Activated gamma-delta T cell (primary cell): ENCODE measurements around the gene WASHC2A.
"Not testable (repeated sequence)": the region's sequence is repeated elsewhere in the genome, so short reads cannot be mapped to it uniquely, and the experiment has no call there.

Source experiments
- DNase-seq: peaks from one replicate; lab custom pipeline; 2025; lab: John Stamatoyannopoulos, UW

The WASHC2A gene

GRCh38 chr10:50059946-50060345 is 7.8 kb upstream of the WASHC2A start:
- not testable (repeated sequence) for DNase-seq

GRCh38 chr10:50061548-50061947 is 6.2 kb upstream of the WASHC2A start:
- not testable (repeated sequence) for DNase-seq

- DNase-seq = no peak
Observed at GRCh38 chr10:50063100-50063499, 4.7 kb upstream of the WASHC2A start.

- not testable (repeated sequence) for DNase-seq
Observed at GRCh38 chr10:50068352-50068659, 552 bp downstream of the WASHC2A start.

- not testable (repeated sequence) for DNase-seq
Observed at GRCh38 chr10:50075139-50075538, 7.4 kb downstream of the WASHC2A start.

GRCh38 chr10:50075544-50075943 is 7.8 kb downstream of the WASHC2A start:
- DNase-seq = not testable (repeated sequence)

GRCh38 chr10:50091304-50091703 is 23.6 kb downstream of the WASHC2A start:
- not testable (repeated sequence) for DNase-seq

GRCh38 chr10:50092928-50093327 is 25.2 kb downstream of the WASHC2A start:
- DNase-seq = not testable (repeated sequence)

- DNase-seq = not testable (repeated sequence)
Observed at GRCh38 chr10:50094630-50095029, 26.9 kb downstream of the WASHC2A start.

GRCh38 chr10:50095402-50095801 is 27.6 kb downstream of the WASHC2A start:
- DNase-seq = not testable (repeated sequence)

GRCh38 chr10:50096722-50097121 is 29.0 kb downstream of the WASHC2A start:
- DNase-seq = not testable (repeated sequence)

- not testable (repeated sequence) for DNase-seq
Observed at GRCh38 chr10:50098645-50099044, 30.9 kb downstream of the WASHC2A start.

GRCh38 chr10:50101139-50101582 is 33.4 kb downstream of the WASHC2A start:
- not testable (repeated sequence) for DNase-seq

- DNase-seq = not testable (repeated sequence)
Observed at GRCh38 chr10:50101747-50102146, 34.0 kb downstream of the WASHC2A start.

GRCh38 chr10:50102267-50102666 is 34.5 kb downstream of the WASHC2A start:
- not testable (repeated sequence) for DNase-seq

GRCh38 chr10:50108999-50109698 is 41.4 kb downstream of the WASHC2A start:
- DNase-seq = not testable (repeated sequence)

GRCh38 chr10:50112419-50113112 is 44.8 kb downstream of the WASHC2A start:
- not testable (repeated sequence) for DNase-seq

- not testable (repeated sequence) for DNase-seq
Observed at GRCh38 chr10:50126765-50127164, 59.0 kb downstream of the WASHC2A start.

- not testable (repeated sequence) for DNase-seq
Observed at GRCh38 chr10:50127770-50128292, 60.1 kb downstream of the WASHC2A start.

GRCh38 chr10:50131245-50131965 is 63.7 kb downstream of the WASHC2A start:
- DNase-seq = not testable (repeated sequence)

GRCh38 chr10:50132322-50132721 is 64.6 kb downstream of the WASHC2A start:
- not testable (repeated sequence) for DNase-seq

GRCh38 chr10:50132841-50133240 is 65.1 kb downstream of the WASHC2A start:
- DNase-seq = not testable (repeated sequence)
